GM10266 (cell line): ENCODE results near the gene AKT1.
A peak's percentile ranks its signal among the peaks of the same experiment; 100 is the strongest.

Experiments used
- DNase-seq: peaks from one replicate; pipeline ENCODE4 v3.0.0; 2012; ENCODE audit errors: extremely low spot score
- CTCF ChIP-seq: IDR thresholded peaks from 2 replicates; pipeline ENCODE4 v1.5.1; 2012; ENCODE audit warnings: mild to moderate bottlenecking, low read depth; ENCODE audit not compliant: control insufficient read depth, insufficient read depth; ENCODE audit errors: missing control alignments

Gene AKT1

GRCh38 chr14:104794631-104794992 lies 936 bp downstream of the AKT1 start:
- DNase-seq = peak; percentile 75
- TF ChIP-seq CTCF = no peak

GRCh38 chr14:104794099-104794498 lies 1.4 kb downstream of the AKT1 start:
- DNase-seq = peak; percentile 69
- TF ChIP-seq CTCF = no peak

GRCh38 chr14:104793703-104793959 lies 1.9 kb downstream of the AKT1 start:
- no peak for DNase-seq
- no peak for TF ChIP-seq CTCF

DNA sequence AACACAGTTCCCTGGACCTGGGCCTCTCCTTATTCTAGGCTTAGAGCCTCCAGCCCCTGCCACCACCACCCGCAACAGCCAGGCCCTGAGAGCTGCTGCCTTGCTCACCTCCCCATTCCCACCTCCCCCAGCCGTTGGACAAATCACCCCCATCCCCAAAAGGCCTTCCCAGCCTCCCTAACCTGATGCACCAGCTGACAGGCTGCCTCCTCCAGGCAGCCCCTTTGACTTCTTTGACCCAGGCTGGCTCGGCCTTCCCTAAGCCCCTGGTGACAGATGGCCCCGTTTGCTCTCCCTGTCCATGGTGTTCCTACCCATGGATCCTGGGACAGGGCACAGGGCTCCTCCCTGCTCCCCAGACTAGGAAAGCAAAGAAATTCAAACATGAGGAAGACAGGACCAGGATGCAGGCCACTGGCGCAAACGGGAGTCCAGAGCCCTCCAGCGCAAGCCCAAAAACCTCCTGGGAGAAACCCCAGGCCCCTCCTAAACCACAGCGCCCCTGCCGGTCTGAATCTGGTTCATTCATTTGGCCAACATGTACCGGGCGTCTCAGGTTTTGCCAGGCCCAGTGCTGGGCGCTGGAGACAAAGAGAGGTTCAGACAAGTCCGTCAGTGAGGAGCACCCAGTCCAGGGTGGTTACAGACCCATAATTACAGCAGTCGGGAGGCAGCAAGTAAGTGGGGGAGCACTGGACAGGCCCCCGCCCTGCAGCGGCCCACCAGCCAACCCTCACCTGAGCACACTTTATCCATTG lies 2.4 kb downstream of the AKT1 start:
- no peak for TF ChIP-seq CTCF
- no peak for DNase-seq

DNA sequence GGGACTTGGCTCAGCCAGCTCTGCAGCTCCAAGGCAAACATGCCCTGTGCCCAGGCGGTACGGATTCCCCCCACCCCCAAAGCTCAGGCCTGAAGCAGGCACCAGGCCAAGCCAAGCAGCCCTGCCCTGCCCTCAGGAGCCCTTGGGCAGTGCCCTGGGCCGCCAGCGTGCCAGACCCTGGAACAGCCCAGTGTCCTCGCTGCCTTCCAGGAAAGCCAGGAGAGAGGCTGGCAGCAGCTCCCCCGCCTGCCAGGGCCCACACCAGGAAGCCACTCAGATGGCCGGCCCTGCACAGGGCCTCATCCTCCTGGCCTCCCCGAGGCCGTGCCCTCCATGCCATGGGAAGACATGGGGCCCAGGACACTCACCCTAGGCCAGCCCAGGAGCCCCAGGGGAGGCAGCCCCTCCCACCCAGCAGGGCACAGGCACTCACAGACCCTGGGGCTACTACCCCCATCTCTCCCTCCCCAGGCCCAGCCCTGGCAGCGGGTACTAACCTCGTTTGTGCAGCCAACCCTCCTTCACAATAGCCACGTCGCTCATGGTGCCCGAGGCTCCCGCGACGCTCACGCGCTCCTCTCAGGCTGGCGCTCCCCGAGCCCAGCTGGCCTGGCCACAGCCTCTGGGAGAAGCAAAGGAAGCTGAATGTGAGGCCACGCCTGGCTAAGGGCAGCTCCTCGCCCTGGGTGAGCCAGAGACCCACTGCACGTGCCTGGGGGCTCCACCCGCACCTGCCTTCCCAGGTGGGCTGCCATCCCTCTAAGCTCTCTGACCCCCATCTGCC lies 3.3 kb downstream of the AKT1 start:
- TF ChIP-seq CTCF = no peak

DNA sequence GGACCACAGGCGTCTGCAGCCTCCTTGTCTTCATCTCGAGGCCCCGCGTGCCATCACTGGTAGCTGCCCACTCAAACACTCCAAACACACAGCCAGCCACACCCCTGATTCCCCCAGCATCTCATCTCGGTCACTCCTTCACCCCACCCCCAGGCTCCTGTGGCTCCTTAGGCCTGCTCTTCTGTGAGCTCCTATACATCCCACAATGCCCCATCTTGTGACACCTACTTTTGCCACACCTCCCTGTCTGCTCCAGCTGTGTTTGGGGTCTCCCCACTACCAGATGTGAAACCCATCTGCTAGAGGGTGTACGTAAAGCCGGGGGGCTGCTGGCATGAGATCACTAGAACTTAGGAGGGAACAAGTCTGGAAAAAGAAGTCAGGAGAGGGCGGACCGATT lies 4.1 kb downstream of the AKT1 start:
- DNase-seq = no peak

More for the DNA sequence above, 3.3 kb downstream of the AKT1 start:
- no peak for DNase-seq

More for the DNA sequence above, 4.1 kb downstream of the AKT1 start:
- no peak for TF ChIP-seq CTCF
